Measurements from ENCODE around the gene STX17. TPM values are rescaled to one million over a fixed set of nuclear protein-coding genes. Genes with fewer than 3 reads are reported as not detected.

Gene STX17
- total and polyA plus RNA-seq, 2 of the 13 experiments (the other 11 are each of a cell fraction or from before 2014, with no cell fraction given): 8.3 to 25.7 TPM

- no peak for TF ChIP-seq MEIS1 (CRISPR knock-in tag; IDR thresholded peaks at IDR 0.05; ENCODE audit: borderline replicate concordance)
- TF ChIP-seq ZMAT3 (CRISPR knock-in tag; conservative IDR thresholded peaks at IDR 0.05): no peak
These were observed 49.2 kb downstream of the STX17 start (continued) for GRCh38 chr9:99955606-99956005.

- Histone ChIP-seq H3K27ac (ENCODE audit: extremely low read length, insufficient read depth, low read length) (no peak overlapping the region), H4K20me1 (ENCODE audit: insufficient read depth, low read length) (no peaks in the 10 kb centered on the region), H3K9ac (ENCODE audit: insufficient read depth, low read depth, low read length) (no peak overlapping the region), H3K4me1 (ENCODE audit: insufficient read depth, low read length) (no peaks in the 10 kb centered on the region), H3K9me3 (ENCODE audit: low read length) (no peaks in the 10 kb centered on the region), H3K27me3 (ENCODE audit: control insufficient read depth in 1 of 2, insufficient read depth in 2 of 2, low read length in 2 of 2) (no peaks in the 10 kb centered on the region), H3K79me2 (ENCODE audit: insufficient read depth, low read length) (no peaks in the 10 kb centered on the region), H3K4me2 (ENCODE audit: low read depth, low read length) (no peak overlapping the region), H2AFZ (ENCODE audit: low read length) (no peak overlapping the region), H3K4me3 (replicated peaks in 1 of 3; ENCODE audit: insufficient read depth in 1 of 3, low read depth in 2 of 3, low read length in 3 of 3) (no peak overlapping the region), H3K36me3 (replicated peaks in 1 of 2; ENCODE audit: control insufficient read depth in 1 of 2, insufficient read depth in 2 of 2, low read length in 2 of 2) (peaks cover 3 to 22% of the 10 kb centered on the region in 2 experiments; a peak in 2 of 5 replicates)
- in situ Hi-C loops (cut with HindIII; ENCODE audit: extremely low pct_ligation_motif_present, low pct_unique_long_range_greater_than_20kb) (no loop called here), intact Hi-C loops (cut with micrococcal nuclease; ENCODE audit: unreplicated experiment) (no loop called here)
- FAIRE-seq (no peak), ATAC-seq (no peak), DNase-seq (ENCODE audit: low spot score) (no peak)
- ChIA-PET CTCF (ENCODE audit: low intra/inter-chr PET ratio, low total read pairs) (no interaction called here), POLR2A (no interaction called here)
- 100% methylated on average over 1 of the region's 1 CpG for WGBS (ENCODE audit: low lambda C conversion rate)
- BruUV-seq (replicated peaks): no TSS peak
- TF ChIP-seq FOXK1 (CRISPR knock-in tag; IDR thresholded peaks at IDR 0.05; ENCODE audit: borderline replicate concordance, low read depth) (no peak), ZNF317 (CRISPR knock-in tag; IDR thresholded peaks at IDR 0.05) (no peak), ZNF142 (CRISPR knock-in tag; IDR thresholded peaks at IDR 0.05) (no peak), ZNF431 (CRISPR knock-in tag; IDR thresholded peaks at IDR 0.05; ENCODE audit: borderline replicate concordance, low read depth) (no peak), FOXA3 (CRISPR knock-in tag; IDR thresholded peaks at IDR 0.05) (no peak), ZNF337 (CRISPR knock-in tag; IDR thresholded peaks at IDR 0.05; ENCODE audit: borderline replicate concordance, low read depth) (no peak), ZBTB7A (CRISPR knock-in tag; IDR thresholded peaks at IDR 0.05) (no peak), ZNF503 (CRISPR knock-in tag; IDR thresholded peaks at IDR 0.05) (no peak), CHD4 (IDR thresholded peaks at IDR 0.05; ENCODE audit: borderline replicate concordance, low read length) (no peak), GLMP (CRISPR knock-in tag; IDR thresholded peaks at IDR 0.05; ENCODE audit: borderline replicate concordance) (no peak), ZNF737 (CRISPR knock-in tag; IDR thresholded peaks at IDR 0.05; ENCODE audit: borderline replicate concordance) (no peak)
These were observed 56.3 kb downstream of the STX17 start for GRCh38 chr9:99962680-99963261.

All from HepG2 (cell line).